DND-41 (cell line): Measurements from ENCODE around the gene SRSF9.

Source experiments
- ATAC-seq: fragments of 200-7000 bp; cut with Tn5 transposase; 3 replicates; pipeline ENCODE4 v1.9.1; 2021; ENCODE audit warnings: low read depth; ENCODE audit not compliant: insufficient read depth
- DNase-seq: peaks from one replicate; pipeline ENCODE4 v3.0.0-alpha.2; 2020
- H2AFZ ChIP-seq: 2 replicates; pipeline ENCODE4 v1.6.0; 2012; ENCODE audit warnings: low read depth, low read length
- H3K27ac ChIP-seq: 2 replicates; pipeline ENCODE4 v1.5.1; 2012; ENCODE audit warnings: low read length, inconsistent platforms
- H3K27me3 ChIP-seq: fragments of 200-600 bp; sonication (generic); 2 replicates; pipeline ENCODE4 v1.6.0; 2012; ENCODE audit warnings: low read length, mild to moderate bottlenecking, inconsistent platforms; ENCODE audit not compliant: insufficient read depth, poor library complexity
- H3K36me3 ChIP-seq: 2 replicates; pipeline ENCODE4 v1.5.1; 2012; ENCODE audit warnings: low read length, inconsistent platforms; ENCODE audit not compliant: insufficient read depth
- H3K4me1 ChIP-seq: 2 replicates; pipeline ENCODE4 v1.5.1; 2012; ENCODE audit warnings: mild to moderate bottlenecking, low read length; ENCODE audit not compliant: insufficient read depth
- H3K4me2 ChIP-seq: 2 replicates; pipeline ENCODE4 v1.6.0; 2012; ENCODE audit warnings: mild to moderate bottlenecking, moderate library complexity, low read length, inconsistent platforms; ENCODE audit not compliant: insufficient read depth
- H3K4me3 ChIP-seq, 2 experiments: fragments of 200-600 bp in 1 of 2; shearing (Covaris generic) in 1 of 2; 2 replicates each; pipeline ENCODE4 v1.5.1; 2012 to 2016; ENCODE audit warnings: inconsistent platforms in 2 of 2, low read length in 2 of 2, mild to moderate bottlenecking in 2 of 2, low read depth in 1 of 2, moderate library complexity in 1 of 2
- H3K79me2 ChIP-seq: 2 replicates; pipeline ENCODE4 v1.6.0; 2012; ENCODE audit warnings: low read length, inconsistent platforms; ENCODE audit not compliant: insufficient read depth
- H3K9ac ChIP-seq: 2 replicates; pipeline ENCODE4 v1.6.0; 2012; ENCODE audit warnings: low read depth, mild to moderate bottlenecking, inconsistent platforms, low read length, moderate library complexity
- H3K9me3 ChIP-seq: 2 replicates; pipeline ENCODE4 v1.5.1; 2012; ENCODE audit warnings: low read length, moderate library complexity, mild to moderate bottlenecking, inconsistent platforms; ENCODE audit not compliant: insufficient read depth, severe bottlenecking
- H4K20me1 ChIP-seq: 2 replicates; pipeline ENCODE4 v1.6.0; 2012; ENCODE audit warnings: low read length; ENCODE audit not compliant: insufficient read depth
- CTCF ChIP-seq: IDR thresholded peaks from 2 replicates; pipeline ENCODE4 v1.5.1; 2012; ENCODE audit warnings: borderline replicate concordance, low read length, moderate library complexity, mild to moderate bottlenecking; ENCODE audit not compliant: poor library complexity, severe bottlenecking; ENCODE audit errors: extremely low read depth
- EZH2 ChIP-seq: IDR thresholded peaks from 3 replicates; pipeline ENCODE4 v1.6.1; 2012; ENCODE audit warnings: borderline replicate concordance, low read depth, mild to moderate bottlenecking, moderate library complexity, low read length, inconsistent platforms; ENCODE audit not compliant: severe bottlenecking

The SRSF9 gene

GRCh38 chr12:120480211-120480610 lies 10.7 kb upstream of the SRSF9 start:
- no peaks in the 10 kb centered on the region; the same call in 1 of the 2 replicates for H3K36me3 ChIP-seq
- no peak overlapping the region for H2AFZ ChIP-seq
- no peaks in the 10 kb centered on the region; the same call in 1 of the 2 replicates for H4K20me1 ChIP-seq
- H3K27ac ChIP-seq = no peak overlapping the region
- H3K4me3 ChIP-seq = no peak overlapping the region
- TF ChIP-seq CTCF (no peak), EZH2 (no peak)
- H3K27me3 ChIP-seq = no peaks in the 10 kb centered on the region
- H3K4me2 ChIP-seq = no peak overlapping the region
- no peak for DNase-seq
- H3K9ac ChIP-seq = no peak overlapping the region
- no peaks in the 10 kb centered on the region for H3K79me2 ChIP-seq
- no peaks in the 10 kb centered on the region for H3K9me3 ChIP-seq
- H3K4me1 ChIP-seq = no peaks in the 10 kb centered on the region
- ATAC-seq = no peak

DNA sequence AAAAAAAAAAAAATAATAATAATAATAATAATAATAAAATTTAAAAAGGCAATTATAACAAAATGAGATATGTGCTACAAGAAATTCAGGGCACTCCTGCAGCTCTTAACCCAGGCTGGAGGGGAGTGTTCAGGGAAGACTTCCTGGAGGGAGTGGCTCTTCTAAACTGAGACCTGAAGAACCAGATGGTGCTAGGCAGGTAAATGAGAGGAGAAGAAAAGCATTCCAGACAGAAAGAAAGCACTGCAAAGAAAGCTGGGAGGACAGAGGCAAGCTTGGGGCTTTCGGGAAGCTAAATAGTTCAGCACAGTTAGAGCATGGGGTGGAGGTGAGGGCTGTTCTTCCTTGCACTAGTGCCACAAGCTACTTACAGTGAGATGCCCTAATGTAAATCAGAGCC lies 9.9 kb upstream of the SRSF9 start:
- Histone ChIP-seq H3K4me3 (no peak overlapping the region), H3K27ac (no peak overlapping the region), H2AFZ (no peak overlapping the region), H3K4me1 (no peaks in the 10 kb centered on the region), H3K9me3 (no peaks in the 10 kb centered on the region), H3K4me2 (no peak overlapping the region), H3K79me2 (no peaks in the 10 kb centered on the region), H3K27me3 (no peaks in the 10 kb centered on the region), H3K36me3 (no peaks in the 10 kb centered on the region; the same call in 1 of the 2 replicates), H3K9ac (no peak overlapping the region), H4K20me1 (no peaks in the 10 kb centered on the region; the same call in 1 of the 2 replicates)
- DNase-seq = no peak
- TF ChIP-seq CTCF (no peak), EZH2 (no peak)
- no peak for ATAC-seq

- H3K27ac ChIP-seq = no peak overlapping the region
- H3K4me1 ChIP-seq = peaks cover 12% of the 10 kb centered on the region
- no peak overlapping the region for H3K4me2 ChIP-seq
- TF ChIP-seq EZH2 (no peak), CTCF (no peak)
- DNase-seq = no peak
- H4K20me1 ChIP-seq = no peaks in the 10 kb centered on the region; the same call in 1 of the 2 replicates
- H3K79me2 ChIP-seq = peaks cover 16% of the 10 kb centered on the region; the same call in 1 of the 2 replicates
- no peak for ATAC-seq
- no peaks in the 10 kb centered on the region for H3K9me3 ChIP-seq
- no peaks in the 10 kb centered on the region for H3K27me3 ChIP-seq
- H3K36me3 ChIP-seq = no peaks in the 10 kb centered on the region
- no peak overlapping the region for H2AFZ ChIP-seq
- H3K4me3 ChIP-seq = no peak overlapping the region
- H3K9ac ChIP-seq = no peak overlapping the region
Observed at GRCh38 chr12:120475643-120476042, 6.1 kb upstream of the SRSF9 start.

- Histone ChIP-seq H3K4me2 (no peak overlapping the region), H3K27me3 (no peaks in the 10 kb centered on the region), H4K20me1 (no peaks in the 10 kb centered on the region; the same call in 1 of the 2 replicates), H3K27ac (no peak overlapping the region), H3K36me3 (no peaks in the 10 kb centered on the region; the same call in 1 of the 2 replicates), H3K4me3 (no peak overlapping the region), H3K4me1 (peaks cover 21% of the 10 kb centered on the region), H3K9ac (no peak overlapping the region), H2AFZ (no peak overlapping the region), H3K79me2 (peaks cover 25% of the 10 kb centered on the region), H3K9me3 (no peaks in the 10 kb centered on the region)
- no peak for TF ChIP-seq CTCF
- TF ChIP-seq EZH2 = no peak
- DNase-seq (no peak), ATAC-seq (no peak)
Observed at GRCh38 chr12:120474616-120474960, 5.0 kb upstream of the SRSF9 start.
